Osteoblast (primary cell): Measurements from ENCODE around the gene WWOX. TPM values are rescaled to one million over a fixed set of nuclear protein-coding genes. Genes with fewer than 3 reads are reported as not detected.

Experiments
- DNase-seq: peaks from one replicate; pipeline ENCODE4 v3.0.0; 2011; ENCODE audit warnings: low spot score, mixed read lengths; ENCODE audit not compliant: insufficient read length; ENCODE audit errors: missing footprints
- H2AFZ ChIP-seq: 2 replicates; pipeline ENCODE4 v1.6.0; 2011; ENCODE audit warnings: mild to moderate bottlenecking, low read length
- H3K27ac ChIP-seq: 2 replicates; pipeline ENCODE4 v1.5.1; 2011; ENCODE audit warnings: mild to moderate bottlenecking, low read depth, low read length, moderate library complexity
- H3K27me3 ChIP-seq: 2 replicates; pipeline ENCODE4 v1.6.0; 2012; ENCODE audit warnings: mild to moderate bottlenecking, control low read depth, inconsistent platforms, low read length, moderate library complexity; ENCODE audit not compliant: insufficient read depth
- H3K36me3 ChIP-seq: 2 replicates; pipeline ENCODE4 v1.5.1; 2011; ENCODE audit warnings: mild to moderate bottlenecking, low read length, control low read depth, moderate library complexity; ENCODE audit not compliant: insufficient read depth
- H3K4me1 ChIP-seq: 2 replicates; pipeline ENCODE4 v1.5.1; 2011; ENCODE audit warnings: mild to moderate bottlenecking, low read length, control low read depth, moderate library complexity; ENCODE audit not compliant: insufficient read depth
- H3K4me2 ChIP-seq: 2 replicates; pipeline ENCODE4 v1.6.0; 2011; ENCODE audit warnings: mild to moderate bottlenecking, low read length; ENCODE audit not compliant: insufficient read depth
- H3K4me3 ChIP-seq: fragments of 200-600 bp; sonication (generic); 3 replicates; pipeline ENCODE4 v1.5.1; 2012; ENCODE audit warnings: mild to moderate bottlenecking, low read length, inconsistent platforms; ENCODE audit not compliant: insufficient read depth
- H3K79me2 ChIP-seq: 2 replicates; pipeline ENCODE4 v1.6.0; 2012; ENCODE audit warnings: mild to moderate bottlenecking, low read length, control low read depth, inconsistent platforms; ENCODE audit not compliant: insufficient read depth
- H3K9me3 ChIP-seq: 2 replicates; pipeline ENCODE4 v1.5.1; 2011; ENCODE audit warnings: low read depth, low read length, control low read depth
- H4K20me1 ChIP-seq: 2 replicates; pipeline ENCODE4 v1.6.0; 2012; ENCODE audit warnings: mild to moderate bottlenecking, low read length, control low read depth; ENCODE audit not compliant: insufficient read depth
- CTCF ChIP-seq: IDR thresholded peaks from 2 replicates; pipeline ENCODE4 v1.5.1; 2011; ENCODE audit warnings: mild to moderate bottlenecking, low read depth, low read length, moderate library complexity; ENCODE audit errors: extremely low read depth
- total RNA-seq: library from RNA; depleted of rRNA; stranded (reverse); fragments of >200 nt; gene quantifications from 2 replicates; pipeline ENCODE4 v1.2.3, GENCODE V29; 2012

Gene WWOX
- total RNA-seq, 1 donor, result 23.9 TPM

- no peaks in the 10 kb centered on the region for H3K4me1 ChIP-seq
- H3K27ac ChIP-seq, result no peak overlapping the region
- no peaks in the 10 kb centered on the region for H3K36me3 ChIP-seq
- no peak overlapping the region for H3K4me2 ChIP-seq
- no peaks in the 10 kb centered on the region for H3K79me2 ChIP-seq
- no peaks in the 10 kb centered on the region for H4K20me1 ChIP-seq
- no peaks in the 10 kb centered on the region for H3K27me3 ChIP-seq
- no peak for DNase-seq
- H3K4me3 ChIP-seq, result no peak overlapping the region
- H3K9me3 ChIP-seq, result peaks cover 3% of the 10 kb centered on the region
- no peak for TF ChIP-seq CTCF
- no peak overlapping the region for H2AFZ ChIP-seq
Measured at GRCh38 chr16:78791011-78791410, 691.6 kb downstream of the WWOX start.

- TF ChIP-seq CTCF, result no peak
- Histone ChIP-seq H3K4me2 (no peak overlapping the region), H3K27ac (no peak overlapping the region), H3K79me2 (no peaks in the 10 kb centered on the region), H2AFZ (no peak overlapping the region), H3K4me3 (no peak overlapping the region), H3K9me3 (peaks cover 3% of the 10 kb centered on the region), H3K27me3 (no peaks in the 10 kb centered on the region), H3K36me3 (no peaks in the 10 kb centered on the region), H4K20me1 (no peaks in the 10 kb centered on the region), H3K4me1 (no peaks in the 10 kb centered on the region)
- no peak for DNase-seq
Measured at GRCh38 chr16:78791926-78792325, 692.5 kb downstream of the WWOX start.

GRCh38 chr16:78792952-78793351, 693.5 kb downstream of the WWOX start:
- no peaks in the 10 kb centered on the region for H3K4me1 ChIP-seq
- no peaks in the 10 kb centered on the region for H3K27me3 ChIP-seq
- no peak overlapping the region for H3K4me2 ChIP-seq
- DNase-seq, result no peak
- no peaks in the 10 kb centered on the region for H3K79me2 ChIP-seq
- no peaks in the 10 kb centered on the region for H4K20me1 ChIP-seq
- no peak overlapping the region for H2AFZ ChIP-seq
- no peak for TF ChIP-seq CTCF
- H3K9me3 ChIP-seq, result peaks cover 3% of the 10 kb centered on the region
- no peak overlapping the region for H3K27ac ChIP-seq
- H3K36me3 ChIP-seq, result no peaks in the 10 kb centered on the region
- no peak overlapping the region for H3K4me3 ChIP-seq

DNA sequence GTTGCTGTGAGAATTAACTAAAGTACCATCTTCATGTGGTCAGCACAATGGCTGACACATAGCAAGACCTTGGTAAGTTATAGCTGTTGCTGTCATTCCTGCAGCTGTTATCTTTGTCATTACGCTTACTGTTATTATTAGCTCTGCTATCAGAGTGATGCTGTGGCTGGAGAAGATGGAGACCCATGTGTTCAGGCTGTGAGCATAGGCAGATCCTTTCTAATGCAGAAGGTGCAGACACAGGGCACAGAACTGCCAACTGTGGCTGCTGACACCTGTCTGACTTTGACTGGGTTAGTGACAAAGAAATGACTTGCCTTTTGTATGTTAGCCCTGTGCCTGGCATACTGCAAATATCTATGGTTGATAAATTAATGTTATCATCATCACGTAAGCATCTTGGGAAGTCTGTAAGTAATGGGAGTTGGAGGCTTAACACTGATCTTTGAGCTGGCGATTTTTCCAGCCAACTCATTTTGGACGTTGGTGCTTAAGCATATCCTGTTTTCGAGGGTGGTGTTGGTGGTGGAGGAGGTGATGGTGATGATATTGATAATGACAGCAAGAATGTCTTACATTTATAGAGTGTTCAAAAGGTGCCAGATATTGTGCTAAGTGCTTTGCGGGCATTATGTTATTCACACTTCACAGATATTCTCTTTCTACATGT, 695.3 kb downstream of the WWOX start:
- H3K27me3 ChIP-seq, result no peaks in the 10 kb centered on the region
- H3K27ac ChIP-seq, result no peak overlapping the region
- no peak for DNase-seq
- H3K79me2 ChIP-seq, result no peaks in the 10 kb centered on the region
- H3K36me3 ChIP-seq, result no peaks in the 10 kb centered on the region
- peaks cover 3% of the 10 kb centered on the region for H3K9me3 ChIP-seq
- H2AFZ ChIP-seq, result no peak overlapping the region
- no peaks in the 10 kb centered on the region for H4K20me1 ChIP-seq
- H3K4me2 ChIP-seq, result no peak overlapping the region
- no peak for TF ChIP-seq CTCF
- H3K4me1 ChIP-seq, result no peaks in the 10 kb centered on the region
- H3K4me3 ChIP-seq, result no peak overlapping the region
